CD4-positive, alpha-beta T cell treated with Interleukin-4 for 1 hour (primary cell): ENCODE measurements around the gene CCDC68.
"Not testable (repeated sequence)": the region's sequence is repeated elsewhere in the genome, so short reads cannot be mapped to it uniquely, and the experiment has no call there.

Source experiments
- DNase-seq, 2 donors: peaks; one replicate each; pipeline ENCODE4 v3.0.0-alpha.2; 2020 to 2022

CCDC68 gene, protein sequence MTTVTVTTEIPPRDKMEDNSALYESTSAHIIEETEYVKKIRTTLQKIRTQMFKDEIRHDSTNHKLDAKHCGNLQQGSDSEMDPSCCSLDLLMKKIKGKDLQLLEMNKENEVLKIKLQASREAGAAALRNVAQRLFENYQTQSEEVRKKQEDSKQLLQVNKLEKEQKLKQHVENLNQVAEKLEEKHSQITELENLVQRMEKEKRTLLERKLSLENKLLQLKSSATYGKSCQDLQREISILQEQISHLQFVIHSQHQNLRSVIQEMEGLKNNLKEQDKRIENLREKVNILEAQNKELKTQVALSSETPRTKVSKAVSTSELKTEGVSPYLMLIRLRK

DNA sequence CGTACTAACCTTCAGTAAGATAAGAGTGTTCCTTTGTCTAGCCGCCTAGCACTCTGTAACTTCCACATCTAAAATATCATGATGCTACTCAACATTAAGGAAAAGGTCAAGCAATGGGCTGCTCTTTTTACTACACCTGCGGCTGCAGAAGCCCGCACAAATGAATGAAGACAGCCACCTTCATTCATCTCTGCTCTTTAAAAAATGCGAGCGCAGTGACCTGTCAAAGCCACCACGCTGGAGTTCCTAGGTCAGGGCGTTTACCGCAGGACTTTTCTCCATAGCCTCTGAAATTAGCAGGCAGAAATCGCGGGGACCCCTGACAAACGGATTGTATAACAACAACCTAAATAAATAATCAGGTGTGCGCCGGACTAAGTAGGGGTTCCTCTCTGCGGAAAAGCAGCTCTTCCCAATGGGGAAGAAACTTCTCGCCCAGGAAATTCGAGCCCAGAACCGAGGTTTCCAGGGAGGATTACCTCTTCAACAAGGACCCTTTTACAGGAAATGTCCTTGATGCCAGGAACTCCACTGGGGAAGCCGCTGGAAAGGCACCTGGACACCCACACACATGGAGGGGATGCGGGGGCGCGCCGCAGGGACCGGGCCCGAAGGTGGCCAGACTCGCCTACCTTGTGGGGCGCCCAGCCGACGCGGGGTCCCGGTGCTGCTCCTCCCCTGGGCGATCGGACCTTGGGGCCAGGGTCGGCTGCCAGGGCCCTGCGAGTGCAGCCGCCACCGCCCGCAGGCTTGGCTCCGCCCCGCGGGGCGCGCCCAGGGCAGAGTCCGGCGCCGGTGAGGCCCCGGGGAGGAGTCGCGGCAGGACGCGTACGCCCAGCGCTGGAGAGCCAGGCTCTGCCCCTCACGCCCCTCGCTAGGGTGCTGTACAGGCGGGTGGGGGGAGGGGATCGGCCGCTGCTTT, at the start of gene CCDC68:
TSS of gene CCDC68 (minus strand) at position 758 of the 922 bp plus-strand sequence. CDS start 16,670 bp downstream, outside the sequence.
- no peak for DNase-seq

- no peak for DNase-seq
Observed at GRCh38 chr18:55007602-55008001, 48.3 kb upstream of the CCDC68 start.

GRCh38 chr18:55003695-55004094, 44.4 kb upstream of the CCDC68 start:
- DNase-seq: no peak

DNA sequence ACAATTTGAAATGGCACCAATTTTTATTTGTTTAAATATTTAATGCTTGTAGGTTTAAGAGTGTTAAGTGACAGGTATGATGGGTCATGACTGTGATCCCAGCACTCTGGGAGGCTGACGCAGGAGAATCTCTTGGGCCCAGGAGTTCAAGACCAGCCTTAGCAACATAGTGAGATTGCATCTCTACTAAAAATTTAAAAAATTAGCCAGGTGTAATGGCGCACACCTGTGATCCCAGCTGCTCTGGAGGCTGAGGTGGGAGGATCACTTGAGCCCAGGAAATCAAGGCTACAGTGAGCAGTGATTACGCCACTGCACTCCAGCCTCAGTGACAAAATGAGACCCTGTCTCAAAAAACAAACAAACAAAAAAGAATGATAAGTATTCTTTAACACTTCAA, 43.0 kb upstream of the CCDC68 start:
- no peak for DNase-seq

GRCh38 chr18:55001394-55002024, 42.2 kb upstream of the CCDC68 start:
- no peak for DNase-seq

DNA sequence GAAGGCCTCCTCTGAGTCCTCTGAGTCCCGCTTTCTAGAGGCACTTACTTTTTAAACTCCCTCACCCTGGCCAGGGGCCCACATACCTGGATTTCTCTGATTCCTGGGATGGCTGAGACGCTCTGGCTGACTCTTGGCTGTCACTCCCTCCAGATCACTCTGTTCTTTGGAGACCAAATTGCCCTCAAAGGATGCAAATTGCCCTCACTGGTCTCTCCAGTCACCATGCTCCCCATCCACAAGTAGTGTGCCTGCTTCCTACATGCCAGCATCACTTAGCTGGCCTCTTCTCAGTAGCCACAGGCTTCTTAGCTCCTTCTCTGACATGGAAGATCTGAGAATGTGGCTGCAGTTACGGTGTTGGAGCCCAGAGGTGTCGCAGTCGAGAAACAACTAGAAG, 41.3 kb upstream of the CCDC68 start:
- DNase-seq: no peak

DNA sequence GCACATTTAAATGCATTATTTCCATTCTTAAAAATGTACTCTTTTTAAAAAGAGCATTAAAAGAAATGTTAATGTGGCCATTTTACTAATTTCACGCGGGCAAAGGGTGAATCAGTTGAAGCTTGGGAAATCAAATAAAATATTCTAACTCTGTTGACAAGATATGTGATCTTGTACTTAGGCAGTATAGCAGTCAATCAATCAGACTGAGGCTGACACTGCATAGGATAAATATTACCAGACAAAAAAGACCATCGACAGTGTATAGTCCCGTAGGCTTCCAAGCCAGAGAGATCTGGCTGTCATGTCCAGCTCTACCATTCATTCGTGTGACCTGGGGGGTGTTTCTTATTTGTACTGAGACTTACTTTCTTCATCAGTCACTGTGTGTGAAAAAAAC, 39.8 kb upstream of the CCDC68 start:
- DNase-seq: no peak

DNA sequence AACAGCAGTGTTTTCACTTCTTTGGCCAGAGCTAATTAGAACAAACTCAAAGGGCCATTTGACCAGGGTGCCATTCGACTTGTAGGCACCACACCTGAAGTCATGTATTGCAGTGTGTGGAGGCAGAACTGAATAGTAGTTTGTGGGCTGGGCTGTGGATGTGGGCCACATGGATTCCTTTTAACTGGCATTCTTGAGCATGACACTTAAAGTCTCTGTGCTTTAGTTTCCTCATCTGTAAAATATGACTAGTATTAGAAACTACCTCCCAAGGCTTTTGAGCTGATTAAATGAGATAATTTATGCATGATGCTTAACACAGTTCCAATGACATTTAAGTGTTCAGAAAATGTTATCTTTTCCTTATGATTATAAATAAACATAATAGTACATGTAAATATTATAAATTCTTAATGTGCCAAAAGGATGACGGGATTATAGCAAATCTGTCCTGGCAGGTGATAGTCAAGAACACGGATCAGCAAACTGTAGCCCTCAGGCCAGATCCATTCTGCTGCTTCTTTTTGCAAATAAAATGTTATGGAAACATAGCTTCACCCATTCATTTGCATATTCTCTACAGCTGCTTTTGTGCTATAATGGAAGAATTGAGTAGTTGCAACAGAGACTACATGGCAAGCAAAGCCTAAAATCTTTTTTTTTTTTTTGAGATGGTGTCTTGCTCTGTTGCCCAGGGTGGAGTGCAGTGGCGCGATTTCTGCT, 36.3 kb upstream of the CCDC68 start:
- DNase-seq: no peak

DNA sequence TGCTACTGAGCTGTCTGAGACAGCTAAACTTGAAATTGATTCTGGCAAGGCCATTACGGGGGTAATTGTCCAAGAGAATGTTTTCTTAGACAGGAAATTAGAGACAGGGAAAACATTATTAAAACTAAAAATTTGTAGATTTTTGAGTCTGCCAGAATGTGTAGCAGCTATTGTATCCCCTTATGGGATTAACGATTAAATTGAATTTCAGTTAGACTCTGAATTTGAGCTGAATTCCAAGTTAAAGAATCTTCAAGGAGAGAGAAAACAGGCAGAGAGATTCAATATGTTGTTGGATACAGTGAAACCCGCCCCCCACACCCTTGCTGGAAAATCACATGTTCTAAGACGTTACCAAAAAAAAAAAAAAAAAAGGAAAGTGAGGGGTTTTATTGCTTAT, 32.7 kb upstream of the CCDC68 start:
- DNase-seq: no peak

GRCh38 chr18:54984908-54985307, 25.6 kb upstream of the CCDC68 start:
- DNase-seq: no peak

- DNase-seq: no peak
Observed at GRCh38 chr18:54983791-54984190, 24.5 kb upstream of the CCDC68 start.

DNA sequence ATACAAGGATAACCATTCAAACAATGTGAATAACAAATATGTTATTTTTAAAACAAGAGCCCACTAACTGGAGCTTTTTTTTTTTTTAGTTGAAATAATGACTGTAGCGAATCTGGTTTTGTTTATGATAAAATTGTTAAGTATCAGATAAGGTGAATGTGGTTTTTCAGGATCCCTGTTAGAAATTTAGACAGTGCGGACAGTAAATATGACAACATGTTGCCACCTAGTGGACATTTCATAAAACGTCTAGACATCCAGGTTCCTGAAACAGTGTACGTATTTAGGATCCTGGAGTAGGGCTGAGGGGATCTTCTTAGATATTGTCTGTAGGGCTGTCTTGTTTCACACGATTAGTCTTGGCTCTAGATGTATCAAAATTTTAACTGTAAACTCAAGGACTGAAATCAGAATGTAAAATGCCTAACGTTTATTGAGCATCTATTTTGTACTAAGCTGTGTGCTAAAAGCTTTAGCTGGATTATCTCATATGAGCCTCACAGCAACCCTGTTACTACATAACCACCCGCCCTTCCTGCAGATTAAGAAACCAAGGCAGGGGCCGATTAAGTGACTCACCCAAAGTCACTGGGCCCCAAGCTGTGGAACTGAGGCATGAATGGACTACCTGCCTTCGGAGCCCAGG, 23.9 kb upstream of the CCDC68 start:
- DNase-seq: peak in 1 of 2 donors; percentile 49

- DNase-seq: no peak
Observed at GRCh38 chr18:54981076-54981475, 21.8 kb upstream of the CCDC68 start.

DNA sequence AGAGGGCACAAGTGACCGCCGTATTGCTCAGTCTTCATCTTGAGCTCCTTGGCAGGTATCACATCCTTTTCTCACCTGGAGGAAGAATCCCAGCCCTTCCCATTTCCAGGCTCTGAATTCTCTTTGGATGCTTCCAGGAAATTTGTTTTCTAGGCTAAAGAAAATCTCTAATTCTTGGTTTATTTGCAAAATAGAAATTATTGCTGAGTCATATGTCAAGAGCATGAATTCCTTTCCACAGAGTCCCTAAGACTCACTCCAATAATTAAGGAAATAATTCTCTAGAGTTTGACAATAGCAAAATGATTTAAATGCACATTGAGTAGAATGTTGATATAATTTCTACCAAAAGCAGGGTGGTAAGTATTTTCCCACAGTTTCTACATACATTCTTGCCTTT, 16.3 kb upstream of the CCDC68 start:
- no peak for DNase-seq

DNA sequence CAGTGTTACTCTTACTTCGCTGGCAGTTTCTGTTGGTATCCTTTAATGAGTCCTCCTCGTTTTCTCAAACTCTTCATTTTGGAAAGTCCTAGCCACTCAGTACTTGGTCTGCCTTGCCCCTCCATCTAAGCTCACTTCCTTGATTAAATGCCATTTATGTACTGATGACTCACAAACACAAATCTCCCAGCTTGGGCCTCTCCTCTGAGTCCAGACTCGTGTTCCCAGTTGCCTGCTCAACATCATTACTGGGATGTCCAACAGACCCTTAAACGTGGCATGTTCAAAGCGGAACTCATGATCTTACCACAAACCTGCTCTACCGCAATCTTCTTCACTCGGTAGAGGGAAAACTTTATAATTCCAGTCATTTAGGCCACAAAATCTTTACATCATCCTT, 13.8 kb upstream of the CCDC68 start:
- no peak for DNase-seq

DNA sequence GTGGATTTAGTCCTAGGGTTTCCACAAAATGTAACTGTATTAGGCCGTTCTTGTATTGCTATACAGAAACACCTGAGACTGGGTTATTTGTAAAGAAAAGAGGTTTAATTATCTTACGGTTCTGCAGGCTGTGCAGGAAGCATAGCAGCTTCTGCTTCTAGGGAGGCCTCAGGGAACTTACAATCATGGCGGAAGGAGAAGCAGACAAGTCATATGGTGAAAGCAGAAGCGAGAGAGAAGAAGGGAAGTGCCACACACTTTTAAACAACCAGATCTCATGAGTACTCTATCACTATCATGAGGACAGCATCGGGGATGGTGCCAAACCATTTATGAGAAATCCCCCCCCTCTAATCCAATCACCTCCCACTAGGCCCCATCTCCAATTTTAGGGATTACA, 9.5 kb upstream of the CCDC68 start:
- DNase-seq: no peak

DNA sequence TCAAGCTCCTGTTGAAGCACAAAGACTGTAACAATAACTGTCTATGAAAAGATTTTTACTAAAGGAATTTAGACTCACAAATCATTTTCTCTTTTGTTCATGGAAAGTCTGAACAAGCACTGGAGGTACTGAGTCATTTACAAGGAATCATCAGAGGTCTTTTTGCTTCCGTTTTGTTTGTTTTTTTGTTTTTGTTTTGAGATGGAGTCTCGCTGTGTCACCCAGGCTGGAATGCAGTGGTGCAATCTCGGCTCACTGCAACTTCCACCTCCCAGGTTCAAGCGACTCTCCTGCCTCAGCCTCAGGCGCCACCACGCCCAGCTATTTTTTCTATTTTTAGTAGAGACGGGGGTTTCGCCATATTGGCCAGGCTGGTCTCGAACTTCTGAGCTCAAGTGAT, 9.0 kb upstream of the CCDC68 start:
- not testable (repeated sequence) for DNase-seq

DNA sequence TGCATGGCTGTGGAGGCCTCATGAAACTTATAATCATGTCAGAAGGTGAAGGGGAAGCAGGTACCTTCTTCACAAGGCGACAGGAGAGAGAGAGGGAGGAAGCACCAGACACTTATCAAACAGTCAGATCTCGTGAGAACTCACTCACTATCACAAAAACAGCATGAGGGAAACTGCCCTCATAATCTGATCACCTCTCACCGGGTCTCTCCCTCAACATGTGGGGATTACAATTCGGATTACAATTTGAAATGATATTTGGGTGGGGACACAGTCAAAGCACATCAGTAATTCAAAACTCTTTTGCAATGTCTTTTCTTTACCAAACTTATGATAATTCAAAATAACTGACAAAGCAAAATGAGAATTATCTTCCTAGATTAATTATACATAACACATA, 8.5 kb upstream of the CCDC68 start:
- DNase-seq: no peak

GRCh38 chr18:54964741-54965140, 5.5 kb upstream of the CCDC68 start:
- DNase-seq: no peak

GRCh38 chr18:54962919-54963645, 3.8 kb upstream of the CCDC68 start:
- DNase-seq: no peak

DNA sequence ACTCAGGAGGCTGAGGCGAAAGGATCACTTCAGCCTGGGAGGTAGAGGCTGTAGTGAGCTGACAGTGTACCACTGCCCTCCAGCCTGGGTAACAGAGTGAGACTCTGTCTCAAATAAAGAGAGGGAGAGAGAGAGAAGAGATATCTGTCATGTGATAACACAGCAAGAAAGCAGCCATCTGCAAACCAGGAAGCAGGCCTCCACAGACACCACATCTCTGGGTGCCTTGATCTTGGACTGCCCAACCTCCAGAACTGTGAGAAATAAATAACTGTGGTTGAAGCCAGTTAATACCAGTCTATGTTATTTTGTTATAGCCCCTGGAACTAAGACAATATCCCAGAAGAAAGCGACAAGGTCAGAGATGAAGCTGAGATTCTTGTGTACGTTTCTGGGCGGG, 2.6 kb upstream of the CCDC68 start:
- DNase-seq: no peak

GRCh38 chr18:54961016-54961423, 1.8 kb upstream of the CCDC68 start:
- DNase-seq: no peak
